H9 (cell line): Measurements from ENCODE around the gene EDC3. TPM values are rescaled to one million over a fixed set of nuclear protein-coding genes. Genes with fewer than 3 reads are reported as not detected.

ENCODE experiments used
- DNase-seq: peaks from one replicate; pipeline ENCODE4 v3.0.0-alpha.2; 2017
- H2AFZ ChIP-seq: one replicate; pipeline ENCODE4 v1.6.1; 2013; ENCODE audit warnings: mild to moderate bottlenecking, low read length, control low read depth, moderate library complexity
- H2AK5ac ChIP-seq: 2 replicates; pipeline ENCODE4 v1.6.1; 2013; ENCODE audit warnings: low read length, control low read depth, mixed read lengths; ENCODE audit not compliant: insufficient read length
- H2BK120ac ChIP-seq: one replicate; pipeline ENCODE4 v1.6.1; 2013; ENCODE audit warnings: low read depth, mild to moderate bottlenecking, low read length, control low read depth, inconsistent platforms; ENCODE audit not compliant: poor library complexity, severe bottlenecking
- H2BK12ac ChIP-seq: 2 replicates; pipeline ENCODE4 v1.6.1; 2013; ENCODE audit warnings: low read length, control low read depth, mixed read lengths, low read depth; ENCODE audit not compliant: insufficient read length
- H2BK15ac ChIP-seq: 2 replicates; pipeline ENCODE4 v1.6.1; 2013; ENCODE audit warnings: low read depth, low read length, control low read depth
- H2BK20ac ChIP-seq: one replicate; pipeline ENCODE4 v1.6.1; 2013; ENCODE audit warnings: low read depth, mild to moderate bottlenecking, low read length, control low read depth, inconsistent platforms; ENCODE audit not compliant: poor library complexity, severe bottlenecking
- H2BK5ac ChIP-seq: 2 replicates; pipeline ENCODE4 v1.6.1; 2013; ENCODE audit warnings: low read length, control low read depth, mixed read lengths; ENCODE audit not compliant: insufficient read length
- H3K14ac ChIP-seq: 2 replicates; pipeline ENCODE4 v1.6.1; 2013; ENCODE audit warnings: low read length, control low read depth; ENCODE audit not compliant: insufficient read depth
- H3K18ac ChIP-seq: 2 replicates; pipeline ENCODE4 v1.6.1; 2013; ENCODE audit warnings: low read depth, mild to moderate bottlenecking, mixed read lengths, low read length, control low read depth; ENCODE audit not compliant: insufficient read length
- H3K23ac ChIP-seq: 2 replicates; pipeline ENCODE4 v1.6.1; 2013; ENCODE audit warnings: low read length, control low read depth, mixed read lengths, low read depth; ENCODE audit not compliant: insufficient read length
- H3K23me2 ChIP-seq: 2 replicates; pipeline ENCODE4 v1.6.1; 2013; ENCODE audit warnings: low read depth, mild to moderate bottlenecking, mixed read lengths, low read length, control low read depth; ENCODE audit not compliant: insufficient read length, poor library complexity, severe bottlenecking
- H3K27ac ChIP-seq: 2 replicates; pipeline ENCODE4 v1.5.1; 2013; ENCODE audit warnings: low read length, control low read depth, mixed read lengths, low read depth; ENCODE audit not compliant: insufficient read length
- H3K27me3 ChIP-seq: 2 replicates; pipeline ENCODE4 v1.6.1; 2013; ENCODE audit warnings: low read length, control low read depth, inconsistent platforms; ENCODE audit not compliant: insufficient read depth
- H3K4ac ChIP-seq: 2 replicates; pipeline ENCODE4 v1.6.1; 2013; ENCODE audit warnings: low read depth, mild to moderate bottlenecking, control low read depth, inconsistent platforms, low read length, moderate library complexity
- H3K4me1 ChIP-seq: 2 replicates; pipeline ENCODE4 v1.6.1; 2013; ENCODE audit warnings: low read length, control low read depth, inconsistent platforms; ENCODE audit not compliant: insufficient read depth
- H3K4me2 ChIP-seq: 2 replicates; pipeline ENCODE4 v1.6.1; 2013; ENCODE audit warnings: low read length, control low read depth, mixed read lengths; ENCODE audit not compliant: insufficient read length, insufficient read depth
- H3K56ac ChIP-seq: 2 replicates; pipeline ENCODE4 v1.6.1; 2013; ENCODE audit warnings: low read depth, mild to moderate bottlenecking, mixed read lengths, low read length, control low read depth; ENCODE audit not compliant: insufficient read length
- H3K79me1 ChIP-seq: 2 replicates; pipeline ENCODE4 v1.6.1; 2013; ENCODE audit warnings: low read depth, mild to moderate bottlenecking, moderate library complexity, low read length, control low read depth, inconsistent platforms; ENCODE audit not compliant: insufficient read depth, poor library complexity, severe bottlenecking
- H3K79me2 ChIP-seq: 2 replicates; pipeline ENCODE4 v1.6.1; 2013; ENCODE audit warnings: low read length, control low read depth, inconsistent platforms; ENCODE audit not compliant: insufficient read depth
- H3K9ac ChIP-seq: 2 replicates; pipeline ENCODE4 v1.6.1; 2013; ENCODE audit warnings: low read length, control low read depth, mixed read lengths; ENCODE audit not compliant: insufficient read length; ENCODE audit errors: extremely low read depth
- H3K9me3 ChIP-seq: one replicate; pipeline ENCODE4 v1.6.1; 2013; ENCODE audit warnings: low read depth, low read length, inconsistent platforms; ENCODE audit not compliant: control insufficient read depth
- H3T11ph ChIP-seq: one replicate; pipeline ENCODE4 v1.6.1; 2013; ENCODE audit warnings: mild to moderate bottlenecking, low read length, control low read depth, inconsistent platforms
- H4K20me1 ChIP-seq: one replicate; pipeline ENCODE4 v1.6.1; 2013; ENCODE audit not compliant: control insufficient read depth, insufficient read length, insufficient read depth
- H4K5ac ChIP-seq: 2 replicates; pipeline ENCODE4 v1.6.1; 2013; ENCODE audit warnings: low read depth, mild to moderate bottlenecking, mixed read lengths, low read length, control low read depth; ENCODE audit not compliant: insufficient read length
- H4K8ac ChIP-seq: replicated peaks from 2 replicates; pipeline ENCODE4 v1.6.1; 2013; ENCODE audit warnings: low read length, control low read depth, mixed read lengths, low read depth; ENCODE audit not compliant: insufficient read length
- H4K91ac ChIP-seq: 2 replicates; pipeline ENCODE4 v1.6.1; 2013; ENCODE audit warnings: low read depth, mild to moderate bottlenecking, moderate library complexity, mixed read lengths, low read length, control low read depth; ENCODE audit not compliant: insufficient read length
- H3K27ac Mint-ChIP-seq, 3 experiments: 2 replicates in 2 of 3; 3 replicates in 1 of 3; pipeline ENCODE4 v1.8.0; 2020 to 2021; ENCODE audit warnings: mixed read lengths in 3 of 3, mild to moderate bottlenecking in 1 of 3, moderate library complexity in 1 of 3
- H3K27me3 Mint-ChIP-seq: 2 replicates; pipeline ENCODE4 v1.8.0; 2021; ENCODE audit warnings: low read depth, mild to moderate bottlenecking, moderate library complexity, mixed read lengths
- H3K36me3 Mint-ChIP-seq, 3 experiments: 2 replicates in 2 of 3; 3 replicates in 1 of 3; pipeline ENCODE4 v1.8.0; 2020 to 2021; ENCODE audit warnings: low read depth in 3 of 3, mixed read lengths in 3 of 3; ENCODE audit not compliant: insufficient read depth in 1 of 3
- H3K4me1 Mint-ChIP-seq, 2 experiments: 2 replicates each; pipeline ENCODE4 v1.8.0; 2020; ENCODE audit warnings: mixed read lengths in 2 of 2
- H3K4me3 Mint-ChIP-seq, 2 experiments: 2 replicates in 1 of 2; 3 replicates in 1 of 2; pipeline ENCODE4 v1.8.0; 2020 to 2021; ENCODE audit warnings: mild to moderate bottlenecking in 2 of 2, mixed read lengths in 2 of 2, moderate library complexity in 1 of 2
- H3K9me3 Mint-ChIP-seq, 2 experiments: 2 replicates in 1 of 2; 3 replicates in 1 of 2; pipeline ENCODE4 v1.8.0; 2020; ENCODE audit warnings: mild to moderate bottlenecking in 2 of 2, mixed read lengths in 2 of 2, moderate library complexity in 1 of 2
- CTCF ChIP-seq: fragments of 200-600 bp; sonication (generic); conservative IDR thresholded peaks from 3 replicates; pipeline ENCODE4 v1.8.0; 2021; ENCODE audit warnings: antibody characterized with exemption, mild to moderate bottlenecking
- WGBS: extraction: QIAGEN DNeasy Blood & Tissue Kit; methylation state at CpG from one replicate; pipeline ENCODE4 v1.1.7; 2013; ENCODE audit warnings: missing lambda C conversion rate, low lambda C conversion rate, mixed read lengths; ENCODE audit not compliant: insufficient read length; ENCODE audit errors: extremely low coverage; 5-methylcytosine and 5-hydroxymethylcytosine counted together
- total RNA-seq: library from RNA; stranded (reverse); gene quantifications from 2 replicates; pipeline ENCODE4 v1.2.1, GENCODE V29; 2021

The EDC3 gene
- total RNA-seq, 1 experiment from 2014 or later = 60.5 TPM

- Histone ChIP-seq H3T11ph (no peak overlapping the region), H2BK120ac (no peak overlapping the region), H2BK15ac (no peak overlapping the region), H3K56ac (no peak overlapping the region), H3K23ac (no peak overlapping the region), H2AFZ (no peak overlapping the region), H2BK20ac (no peak overlapping the region), H3K9me3 (no peaks in the 10 kb centered on the region), H3K27me3 (no peaks in the 10 kb centered on the region), H4K8ac (no peak overlapping the region), H3K27ac (no peak overlapping the region), H3K18ac (no peak overlapping the region), H4K91ac (no peak overlapping the region), H3K4ac (no peak overlapping the region), H3K79me1 (no peaks in the 10 kb centered on the region), H2AK5ac (no peak overlapping the region), H3K14ac (no peak overlapping the region), H2BK12ac (no peak overlapping the region), H4K5ac (no peak overlapping the region), H3K9ac (no peak overlapping the region), H4K20me1 (no peaks in the 10 kb centered on the region), H3K4me1 (no peaks in the 10 kb centered on the region), H2BK5ac (no peak overlapping the region), H3K79me2 (no peaks in the 10 kb centered on the region), H3K23me2 (no peaks in the 10 kb centered on the region), H3K4me2 (no peak overlapping the region)
- Mint-ChIP-seq H3K27ac (peak overlapping the region in 1 of 3 experiments; percentile 27; a peak in 1 of 7 replicates), H3K9me3 (peaks cover 0 to 6% of the 10 kb centered on the region in 2 experiments; a peak in 1 of 5 replicates), H3K27me3 (peaks cover 87% of the 10 kb centered on the region), H3K4me3 (no peak overlapping the region), H3K36me3 (no peaks in the 10 kb centered on the region; a peak in 1 of 7 replicates), H3K4me1 (peaks cover 0 to under 1% of the 10 kb centered on the region in 2 experiments; a peak in 1 of 4 replicates)
- no peak for DNase-seq
- TF ChIP-seq CTCF = no peak
- no CpG with 5 or more reads among the region's 5 CpGs for WGBS
Measured at GRCh38 chr15:74732846-74733245, 37.0 kb upstream of the EDC3 start.
